Caco-2 (cell line): Measurements from ENCODE around the gene LNX2. TPM values are rescaled to one million over a fixed set of nuclear protein-coding genes. Genes with fewer than 3 reads are reported as not detected.

Source experiments
- BruUV-seq: library from RNA; stranded (reverse); fragments of 400-500 nt; replicated peaks from 2 replicates; lab custom pipeline; 2021; lab: Mats Ljungman, UMichigan
- CTCF ChIA-PET: fragments of 300-600 bp; sonication (Branson Sonifier 250); formaldehyde crosslinking; loops from one replicate; lab custom pipeline; 2022; ENCODE audit warnings: antibody characterized with exemption; lab: Charles Lee
- POLR2A ChIA-PET: fragments of 300-600 bp; sonication (Branson Sonifier 250); formaldehyde crosslinking; loops from one replicate; lab custom pipeline; 2022; ENCODE audit warnings: antibody characterized with exemption; lab: Charles Lee
- DNase-seq, 2 experiments: peaks; one replicate each; pipeline versions ENCODE4 v3.0.0 to v3.0.0-alpha.2; 2020 to 2022
- H3K27me3 ChIP-seq: replicated peaks from 2 replicates; pipeline ENCODE4 v1.6.0; 2011; ENCODE audit warnings: low read length; ENCODE audit not compliant: control insufficient read depth, insufficient read depth
- H3K36me3 ChIP-seq: 2 replicates; pipeline ENCODE4 v1.5.1; 2011; ENCODE audit warnings: low read length; ENCODE audit not compliant: control insufficient read depth, insufficient read depth
- H3K4me1 ChIP-seq: fragments of 250-450 bp; sonication (Bioruptor Pico); 2 replicates; pipeline ENCODE4 v1.5.1; 2020; ENCODE audit warnings: mild to moderate bottlenecking
- H3K4me3 ChIP-seq: 2 replicates; pipeline ENCODE4 v1.5.1; 2011; ENCODE audit warnings: low read depth, mild to moderate bottlenecking, control low read depth, low read length
- H3K9me3 ChIP-seq: fragments of 250-450 bp; sonication (Bioruptor Pico); 2 replicates; pipeline ENCODE4 v1.5.1; 2020; ENCODE audit warnings: mild to moderate bottlenecking, moderate library complexity
- H3K27ac Mint-ChIP-seq: one replicate; pipeline ENCODE4 v1.8.0; 2022; ENCODE audit warnings: mixed read lengths; ENCODE audit not compliant: unreplicated experiment
- H3K27me3 Mint-ChIP-seq: one replicate; pipeline ENCODE4 v1.8.0; 2022; ENCODE audit warnings: mixed read lengths; ENCODE audit not compliant: insufficient read depth, unreplicated experiment
- H3K36me3 Mint-ChIP-seq: one replicate; pipeline ENCODE4 v1.8.0; 2022; ENCODE audit warnings: mild to moderate bottlenecking, mixed read lengths; ENCODE audit not compliant: insufficient read depth, unreplicated experiment
- H3K4me1 Mint-ChIP-seq: one replicate; pipeline ENCODE4 v1.8.0; 2022; ENCODE audit warnings: low read depth, mixed read lengths; ENCODE audit not compliant: unreplicated experiment
- H3K4me3 Mint-ChIP-seq: one replicate; pipeline ENCODE4 v1.8.0; 2022; ENCODE audit warnings: mild to moderate bottlenecking, moderate library complexity, mixed read lengths; ENCODE audit not compliant: unreplicated experiment
- H3K9me3 Mint-ChIP-seq: one replicate; pipeline ENCODE4 v1.8.0; 2022; ENCODE audit warnings: mixed read lengths; ENCODE audit not compliant: unreplicated experiment
- CTCF ChIP-seq, 2 experiments: fragments of 200-600 bp in 1 of 2; IDR thresholded peaks; 1 replicate in 1 of 2; 2 replicates in 1 of 2; pipeline versions ENCODE4 v1.5.1 to v1.8.0; 2011 to 2022; ENCODE audit warnings: antibody characterized with exemption in 1 of 2, control low read depth in 1 of 2, inconsistent platforms in 1 of 2, low read depth in 1 of 2, low read length in 1 of 2, mild to moderate bottlenecking in 1 of 2, moderate library complexity in 1 of 2; ENCODE audit not compliant: insufficient read depth in 1 of 2, severe bottlenecking in 1 of 2, unreplicated experiment in 1 of 2
- intact Hi-C: fragments of 100-400 bp; cut with micrococcal nuclease; formaldehyde crosslinking; loops from one replicate; pipeline ENCODE4 v1.10.0; 2022; ENCODE audit not compliant: unreplicated experiment
- total RNA-seq: library from RNA; stranded (reverse); gene quantifications from 2 replicates; pipeline ENCODE4 v1.2.3, GENCODE V29; 2022

The LNX2 gene
- total RNA-seq, 1 experiment from 2014 or later = 24.4 TPM

- H3K4me1 ChIP-seq = no peaks in the 10 kb centered on the region
- no peak for DNase-seq
- BruUV-seq = no TSS peak
- H3K9me3 Mint-ChIP-seq = no peaks in the 10 kb centered on the region
- intact Hi-C loops = no loop called here
- no peak overlapping the region for H3K27ac Mint-ChIP-seq
- ChIA-PET POLR2A (no interaction called here), CTCF (interaction anchor here (1.2 kb wide), 1 partner anchor 179 kb away, joined by 3 read pairs; no protein-coding TSS in a partner anchor)
- peaks cover 19% of the 10 kb centered on the region for H3K36me3 Mint-ChIP-seq
- no peaks in the 10 kb centered on the region for H3K27me3 ChIP-seq
- no peaks in the 10 kb centered on the region for H3K9me3 ChIP-seq
- H3K36me3 ChIP-seq = peaks cover 1% of the 10 kb centered on the region; the same call in 1 of the 2 replicates
- no peaks in the 10 kb centered on the region for H3K27me3 Mint-ChIP-seq
- no peaks in the 10 kb centered on the region for H3K4me1 Mint-ChIP-seq
- H3K4me3 Mint-ChIP-seq = no peak overlapping the region
- TF ChIP-seq CTCF (IDR thresholded peaks at IDR 0.05; ENCODE audit: insufficient read depth in 1 of 2, low read depth in 1 of 2, low read length in 1 of 2, severe bottlenecking in 1 of 2, unreplicated experiment in 1 of 2) = no peak
- no peak overlapping the region for H3K4me3 ChIP-seq
Observed at GRCh38 chr13:27541386-27541785, 78.9 kb downstream of the LNX2 start.

- Mint-ChIP-seq H3K27me3 (no peaks in the 10 kb centered on the region), H3K27ac (no peak overlapping the region), H3K4me1 (peaks cover 11% of the 10 kb centered on the region), H3K4me3 (no peak overlapping the region), H3K36me3 (peaks cover 5% of the 10 kb centered on the region), H3K9me3 (no peaks in the 10 kb centered on the region)
- no peak for TF ChIP-seq CTCF (IDR thresholded peaks at IDR 0.05; ENCODE audit: insufficient read depth in 1 of 2, low read depth in 1 of 2, low read length in 1 of 2, severe bottlenecking in 1 of 2, unreplicated experiment in 1 of 2)
- no peak for DNase-seq
- H3K36me3 ChIP-seq = no peaks in the 10 kb centered on the region
- H3K4me1 ChIP-seq = peaks cover 9% of the 10 kb centered on the region
- H3K9me3 ChIP-seq = no peaks in the 10 kb centered on the region
- H3K4me3 ChIP-seq = no peak overlapping the region
- POLR2A ChIA-PET = interaction anchor here (0.5 kb wide), 1 partner anchor 47 kb away, joined by 3 read pairs; no protein-coding TSS in a partner anchor
- BruUV-seq = no TSS peak
- intact Hi-C loops = no loop called here
- CTCF ChIA-PET = no interaction called here
- H3K27me3 ChIP-seq = no peaks in the 10 kb centered on the region
Observed at GRCh38 chr13:27536361-27537101, 83.8 kb downstream of the LNX2 start.

- Mint-ChIP-seq H3K36me3 (peaks cover 5% of the 10 kb centered on the region), H3K9me3 (no peaks in the 10 kb centered on the region), H3K27ac (no peak overlapping the region), H3K27me3 (no peaks in the 10 kb centered on the region), H3K4me1 (peaks cover 11% of the 10 kb centered on the region), H3K4me3 (no peak overlapping the region)
- no peak overlapping the region for H3K4me3 ChIP-seq
- ChIA-PET CTCF (no interaction called here), POLR2A (interaction anchor here (0.5 kb wide), 1 partner anchor 46 kb away, joined by 3 read pairs; no protein-coding TSS in a partner anchor)
- no peak for DNase-seq
- no peaks in the 10 kb centered on the region for H3K9me3 ChIP-seq
- intact Hi-C loops = no loop called here
- H3K4me1 ChIP-seq = peaks cover 9% of the 10 kb centered on the region
- no peak for TF ChIP-seq CTCF (IDR thresholded peaks at IDR 0.05; ENCODE audit: insufficient read depth in 1 of 2, low read depth in 1 of 2, low read length in 1 of 2, severe bottlenecking in 1 of 2, unreplicated experiment in 1 of 2)
- no peaks in the 10 kb centered on the region for H3K27me3 ChIP-seq
- BruUV-seq = no TSS peak
- no peaks in the 10 kb centered on the region for H3K36me3 ChIP-seq
Observed at GRCh38 chr13:27535546-27535945, 84.8 kb downstream of the LNX2 start.
